Rectal smooth muscle tissue (tissue), 1 donor: ENCODE data around the gene CITED4.

Source experiments
- H3K27ac ChIP-seq: one replicate; pipeline ENCODE4 v1.7.0; 2013; ENCODE audit warnings: low read depth, low read length, inconsistent platforms
- H3K27me3 ChIP-seq: one replicate; pipeline ENCODE4 v1.7.0; 2013; ENCODE audit warnings: low read length; ENCODE audit not compliant: control insufficient read depth, insufficient read depth
- H3K36me3 ChIP-seq: one replicate; pipeline ENCODE4 v1.7.0; 2013; ENCODE audit warnings: low read length; ENCODE audit not compliant: control insufficient read depth, insufficient read depth
- H3K4me1 ChIP-seq: one replicate; pipeline ENCODE4 v1.7.0; 2013; ENCODE audit warnings: low read length; ENCODE audit not compliant: control insufficient read depth, insufficient read depth
- H3K4me3 ChIP-seq: one replicate; pipeline ENCODE4 v1.7.0; 2013; ENCODE audit warnings: low read length
- H3K9ac ChIP-seq: one replicate; pipeline ENCODE4 v1.7.0; 2013; ENCODE audit warnings: low read length

Gene CITED4

GRCh38 chr1:40880813-40881549, 18.8 kb upstream of the CITED4 start:
- no peaks in the 10 kb centered on the region for H3K36me3 ChIP-seq
- H3K4me3 ChIP-seq: no peak overlapping the region
- H3K27me3 ChIP-seq: no peaks in the 10 kb centered on the region
- H3K27ac ChIP-seq: no peak overlapping the region
- H3K9ac ChIP-seq: no peak overlapping the region
- peaks cover 4% of the 10 kb centered on the region for H3K4me1 ChIP-seq

- Histone ChIP-seq H3K4me1 (peaks cover 4% of the 10 kb centered on the region), H3K27me3 (no peaks in the 10 kb centered on the region), H3K4me3 (no peak overlapping the region), H3K36me3 (no peaks in the 10 kb centered on the region), H3K27ac (no peak overlapping the region), H3K9ac (no peak overlapping the region)
Measured at GRCh38 chr1:40879482-40880175, 17.5 kb upstream of the CITED4 start.

GRCh38 chr1:40878906-40879305, 16.7 kb upstream of the CITED4 start:
- no peak overlapping the region for H3K4me3 ChIP-seq
- no peak overlapping the region for H3K9ac ChIP-seq
- peaks cover 4% of the 10 kb centered on the region for H3K4me1 ChIP-seq
- H3K27ac ChIP-seq: no peak overlapping the region
- no peaks in the 10 kb centered on the region for H3K27me3 ChIP-seq
- H3K36me3 ChIP-seq: no peaks in the 10 kb centered on the region

- H3K4me1 ChIP-seq: peaks cover 4% of the 10 kb centered on the region
- H3K36me3 ChIP-seq: no peaks in the 10 kb centered on the region
- H3K4me3 ChIP-seq: no peak overlapping the region
- H3K27me3 ChIP-seq: no peaks in the 10 kb centered on the region
- H3K27ac ChIP-seq: peak overlapping the region; percentile 70
- H3K9ac ChIP-seq: no peak overlapping the region
Measured at GRCh38 chr1:40877698-40878097, 15.5 kb upstream of the CITED4 start.

GRCh38 chr1:40876891-40877290, 14.7 kb upstream of the CITED4 start:
- no peaks in the 10 kb centered on the region for H3K36me3 ChIP-seq
- no peaks in the 10 kb centered on the region for H3K27me3 ChIP-seq
- peaks cover 4% of the 10 kb centered on the region for H3K4me1 ChIP-seq
- no peak overlapping the region for H3K9ac ChIP-seq
- H3K27ac ChIP-seq: peak overlapping the region; percentile 70
- no peak overlapping the region for H3K4me3 ChIP-seq

- Histone ChIP-seq H3K4me1 (peaks cover 4% of the 10 kb centered on the region), H3K36me3 (no peaks in the 10 kb centered on the region), H3K27ac (no peak overlapping the region), H3K4me3 (no peak overlapping the region), H3K9ac (no peak overlapping the region), H3K27me3 (no peaks in the 10 kb centered on the region)
Measured at GRCh38 chr1:40876436-40876761, 14.2 kb upstream of the CITED4 start.

- H3K27me3 ChIP-seq: no peaks in the 10 kb centered on the region
- H3K36me3 ChIP-seq: no peaks in the 10 kb centered on the region
- peaks cover 4% of the 10 kb centered on the region for H3K4me1 ChIP-seq
- H3K9ac ChIP-seq: no peak overlapping the region
- no peak overlapping the region for H3K27ac ChIP-seq
- H3K4me3 ChIP-seq: no peak overlapping the region
Measured at GRCh38 chr1:40873863-40874472, 11.8 kb upstream of the CITED4 start.

GRCh38 chr1:40872276-40872675, 10.1 kb upstream of the CITED4 start:
- H3K4me3 ChIP-seq: no peak overlapping the region
- H3K27me3 ChIP-seq: no peaks in the 10 kb centered on the region
- H3K9ac ChIP-seq: no peak overlapping the region
- no peaks in the 10 kb centered on the region for H3K36me3 ChIP-seq
- no peak overlapping the region for H3K27ac ChIP-seq
- H3K4me1 ChIP-seq: peaks cover 5% of the 10 kb centered on the region

GRCh38 chr1:40870135-40870728, 8.1 kb upstream of the CITED4 start:
- Histone ChIP-seq H3K27me3 (no peaks in the 10 kb centered on the region), H3K9ac (no peak overlapping the region), H3K4me3 (no peak overlapping the region), H3K36me3 (no peaks in the 10 kb centered on the region), H3K27ac (no peak overlapping the region), H3K4me1 (peaks cover 13% of the 10 kb centered on the region)

GRCh38 chr1:40868051-40868723, 6.0 kb upstream of the CITED4 start:
- Histone ChIP-seq H3K27me3 (no peaks in the 10 kb centered on the region), H3K4me1 (peaks cover 13% of the 10 kb centered on the region), H3K9ac (no peak overlapping the region), H3K4me3 (no peak overlapping the region), H3K27ac (peak overlapping the region; percentile 68), H3K36me3 (no peaks in the 10 kb centered on the region)

GRCh38 chr1:40861224-40862003, 749 bp downstream of the CITED4 start:
- Histone ChIP-seq H3K27ac (peak overlapping the region; percentile 89), H3K9ac (no peak overlapping the region), H3K4me3 (peak overlapping the region; percentile 63), H3K36me3 (no peaks in the 10 kb centered on the region), H3K4me1 (peaks cover 22% of the 10 kb centered on the region), H3K27me3 (no peaks in the 10 kb centered on the region)
